SKM-1 treated with dmso at 0.1 percent for 144 hours (cell line): ENCODE results near the gene SPECC1L.
"Not testable (repeated sequence)": the region's sequence is repeated elsewhere in the genome, so short reads cannot be mapped to it uniquely, and the experiment has no call there.

Source experiments
- DNase-seq: peaks from one replicate; lab custom pipeline; 2025; ENCODE audit not compliant: unreplicated experiment; lab: John Stamatoyannopoulos, UW

The SPECC1L gene

DNA sequence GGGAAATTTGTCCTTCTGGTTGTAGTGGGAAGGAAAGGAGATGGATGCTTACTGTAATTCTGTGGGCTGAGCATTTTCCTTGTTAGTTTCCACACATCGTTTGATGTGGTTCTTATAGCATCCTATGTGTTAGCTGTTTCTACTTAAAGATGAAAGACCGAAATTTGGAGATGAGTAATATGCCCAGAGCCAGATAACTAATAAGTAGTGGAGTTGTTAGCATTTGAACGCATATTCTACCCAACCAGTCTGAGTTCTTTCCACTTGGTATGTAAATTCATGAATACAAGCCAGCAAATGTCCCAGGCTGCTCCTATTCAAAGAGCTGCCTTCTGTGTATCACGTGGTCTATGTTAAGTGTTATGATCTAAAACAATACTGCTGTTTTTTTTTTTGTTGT is 14.6 kb downstream of the SPECC1L start:
- DNase-seq, result no peak

DNA sequence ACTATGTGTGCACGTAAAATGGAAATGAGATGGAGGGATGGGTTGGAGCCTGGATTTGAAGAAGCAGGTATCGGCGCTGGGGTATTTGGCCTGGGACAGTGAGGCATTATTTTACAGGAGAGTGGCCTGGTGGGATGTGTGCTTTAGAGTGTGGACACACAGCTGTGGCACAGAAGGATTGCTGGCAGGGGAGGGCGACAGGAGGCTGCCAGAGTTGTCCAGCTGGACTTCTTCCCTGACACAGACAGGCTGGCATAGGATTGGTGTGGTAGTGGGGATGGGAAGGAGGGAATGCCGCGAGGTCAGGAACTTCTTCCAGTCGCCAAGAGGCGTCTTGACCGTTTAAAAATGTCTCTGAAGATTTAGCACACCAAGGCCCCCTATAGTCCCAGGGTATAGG is 16.6 kb downstream of the SPECC1L start:
- DNase-seq, result not testable (repeated sequence)

- not testable (repeated sequence) for DNase-seq
Observed at GRCh38 chr22:24287801-24288200, 17.2 kb downstream of the SPECC1L start.

- no peak for DNase-seq
Observed at GRCh38 chr22:24289114-24289513, 18.5 kb downstream of the SPECC1L start.

DNA sequence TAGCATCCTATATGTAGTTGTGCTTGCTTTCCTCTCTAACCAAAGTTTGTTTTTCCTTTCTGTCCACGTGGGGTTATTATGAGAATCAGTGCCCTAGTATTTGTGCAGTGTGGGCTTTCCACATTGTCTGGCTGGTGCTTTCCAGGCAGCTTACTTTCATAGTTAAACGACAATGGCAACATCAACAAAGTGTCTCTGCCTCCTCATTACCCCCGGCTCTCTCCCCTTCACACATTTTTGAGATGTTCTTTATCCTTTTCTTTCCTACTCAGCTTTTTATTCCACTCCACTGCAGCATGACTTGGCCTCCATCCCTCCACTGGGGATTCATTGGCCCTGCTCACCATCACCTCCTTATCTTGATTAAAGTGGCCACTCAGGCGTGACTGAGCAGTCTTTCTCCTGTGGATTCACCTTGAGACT is 19.1 kb downstream of the SPECC1L start:
- DNase-seq, result no peak

DNA sequence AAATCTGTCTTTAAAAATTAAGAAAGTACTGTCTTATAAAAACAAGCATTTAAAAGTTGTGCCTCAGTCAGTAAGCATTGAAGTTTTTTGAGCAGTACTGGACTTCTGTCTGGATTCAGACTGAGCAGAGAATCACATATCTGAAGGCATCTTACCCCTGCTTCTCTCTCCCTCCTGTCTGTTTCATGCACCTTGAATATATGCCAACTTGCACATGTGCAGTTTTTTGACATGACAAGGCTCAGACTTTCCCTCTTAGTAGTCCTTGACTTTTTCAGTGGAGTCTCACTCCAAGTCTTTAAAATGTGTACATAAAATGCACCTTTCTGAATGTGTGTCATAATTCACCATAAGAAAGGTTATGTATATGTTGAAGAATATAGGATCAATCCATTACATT is 19.8 kb downstream of the SPECC1L start:
- no peak for DNase-seq

- DNase-seq, result no peak
Observed at GRCh38 chr22:24291515-24292201, 21.0 kb downstream of the SPECC1L start.

GRCh38 chr22:24292202-24292830 is 21.7 kb downstream of the SPECC1L start:
- not testable (repeated sequence) for DNase-seq

GRCh38 chr22:24294913-24295312 is 24.3 kb downstream of the SPECC1L start:
- not testable (repeated sequence) for DNase-seq

DNA sequence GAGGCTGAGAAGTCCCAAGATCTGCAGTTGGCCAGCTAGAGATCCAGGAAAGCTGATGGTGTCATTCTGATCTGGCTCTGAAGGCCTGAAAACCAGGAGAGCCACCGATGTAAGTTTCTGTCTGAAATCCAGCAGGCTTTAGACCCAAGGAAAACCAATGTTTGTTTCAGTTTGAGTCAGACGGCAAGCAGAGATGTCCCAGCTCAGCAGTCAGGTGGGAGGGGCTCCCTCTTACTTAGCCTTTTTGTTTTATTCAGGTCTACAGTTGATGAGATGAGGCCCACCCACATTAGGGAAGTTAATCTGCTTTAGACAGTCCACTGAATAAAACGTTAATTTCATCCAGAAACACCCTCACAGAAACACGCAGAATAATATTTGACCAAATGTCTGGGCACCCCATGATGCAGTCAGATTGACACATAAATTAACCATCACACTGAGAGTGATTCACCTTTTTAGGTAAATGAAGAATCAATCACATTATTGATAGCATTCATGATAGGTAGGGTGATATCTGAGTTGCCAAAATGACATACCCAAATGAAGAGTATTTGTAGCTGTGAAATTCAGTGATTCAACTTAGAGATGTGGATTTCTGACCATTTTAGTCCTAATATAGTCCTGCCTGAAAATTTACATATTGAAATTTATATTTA is 28.0 kb downstream of the SPECC1L start:
- not testable (repeated sequence) for DNase-seq

DNA sequence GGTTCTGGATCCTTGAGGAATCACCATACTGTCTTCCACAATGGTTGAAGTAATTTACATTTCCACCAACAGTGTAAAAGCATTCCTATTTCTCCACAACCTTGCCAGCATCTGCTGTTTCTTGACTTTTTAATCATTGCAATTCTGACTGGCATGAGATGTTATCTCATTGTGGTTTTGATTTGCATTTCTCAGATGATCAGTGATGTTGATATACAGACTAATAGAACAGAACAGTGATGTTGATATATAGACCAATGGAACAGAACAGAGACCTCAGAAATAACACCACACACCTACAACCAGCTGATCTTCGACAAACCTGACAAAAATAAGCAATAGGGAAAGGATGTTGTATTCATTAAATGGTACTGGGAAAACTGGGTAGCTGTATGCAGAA is 29.9 kb downstream of the SPECC1L start:
- DNase-seq, result not testable (repeated sequence)

DNA sequence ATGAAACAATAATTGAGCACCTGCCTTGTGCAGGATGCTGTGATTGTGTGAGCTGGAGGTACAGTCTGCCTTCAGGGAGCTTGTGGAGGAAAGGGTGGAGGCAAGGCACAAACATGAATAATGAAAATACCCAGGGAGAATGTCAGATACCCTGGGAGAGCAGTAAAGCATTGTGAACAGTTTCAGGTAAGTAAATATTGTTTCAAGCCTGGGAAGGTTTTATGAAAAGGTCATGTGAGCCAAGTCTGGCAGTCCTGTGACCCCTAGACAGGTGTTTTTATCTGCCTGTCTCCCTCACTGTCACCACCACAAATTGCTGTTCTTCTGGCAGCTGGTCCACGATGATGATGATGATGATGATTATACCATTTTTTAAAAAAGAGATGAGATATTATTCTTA is 32.0 kb downstream of the SPECC1L start:
- DNase-seq, result no peak

- DNase-seq, result peak; percentile 9
Observed at GRCh38 chr22:24303007-24303406, 32.4 kb downstream of the SPECC1L start.

DNA sequence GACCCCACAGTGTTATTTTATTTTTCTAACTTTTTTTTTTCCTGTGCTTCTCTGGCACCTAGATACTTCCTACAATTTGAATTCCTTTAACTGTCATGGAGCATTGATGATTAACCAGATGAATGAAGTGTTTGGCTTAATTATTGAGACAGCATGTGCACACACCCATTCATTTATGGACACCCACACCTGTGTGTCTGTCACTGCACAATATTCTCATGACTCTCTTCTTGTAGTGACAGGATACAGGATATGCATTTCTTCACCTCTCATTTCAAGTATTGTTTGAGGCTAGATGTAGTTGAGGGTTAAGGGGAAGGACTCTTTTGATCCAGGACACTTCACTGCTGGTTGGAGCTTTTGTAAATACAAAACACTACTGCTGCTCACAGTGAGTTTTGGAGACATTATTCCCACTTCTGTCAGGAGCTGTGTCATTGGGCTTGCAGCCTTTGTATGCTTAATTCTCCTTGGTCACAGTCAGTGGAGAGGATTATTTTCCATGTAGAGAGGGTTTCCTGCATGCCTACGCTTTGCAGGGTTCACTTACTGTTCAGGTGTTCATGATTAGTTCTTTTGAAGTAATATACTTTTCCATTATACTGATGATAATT is 33.5 kb downstream of the SPECC1L start:
- no peak for DNase-seq

DNA sequence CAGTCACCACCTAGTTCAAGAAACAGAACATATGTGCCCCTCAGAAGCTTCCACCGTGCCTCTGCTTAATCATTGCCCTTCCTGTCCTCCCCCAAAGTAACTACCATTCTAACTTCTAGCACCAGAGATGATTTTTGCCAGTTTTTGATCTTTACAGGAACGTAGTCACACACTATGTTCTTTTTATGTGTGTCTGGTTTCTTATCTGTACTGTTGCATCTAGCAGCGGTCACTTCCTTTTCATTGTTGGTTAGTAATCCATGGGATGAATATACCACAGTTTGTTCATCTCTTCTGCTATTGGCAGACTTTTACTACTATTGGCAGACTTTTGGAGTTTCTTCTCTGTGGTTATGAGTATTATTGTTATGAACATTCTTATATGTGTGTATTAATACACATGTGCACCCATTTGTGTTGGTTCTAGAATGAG is 34.6 kb downstream of the SPECC1L start:
- DNase-seq, result no peak

GRCh38 chr22:24310969-24311368 is 40.3 kb downstream of the SPECC1L start:
- DNase-seq, result no peak

DNA sequence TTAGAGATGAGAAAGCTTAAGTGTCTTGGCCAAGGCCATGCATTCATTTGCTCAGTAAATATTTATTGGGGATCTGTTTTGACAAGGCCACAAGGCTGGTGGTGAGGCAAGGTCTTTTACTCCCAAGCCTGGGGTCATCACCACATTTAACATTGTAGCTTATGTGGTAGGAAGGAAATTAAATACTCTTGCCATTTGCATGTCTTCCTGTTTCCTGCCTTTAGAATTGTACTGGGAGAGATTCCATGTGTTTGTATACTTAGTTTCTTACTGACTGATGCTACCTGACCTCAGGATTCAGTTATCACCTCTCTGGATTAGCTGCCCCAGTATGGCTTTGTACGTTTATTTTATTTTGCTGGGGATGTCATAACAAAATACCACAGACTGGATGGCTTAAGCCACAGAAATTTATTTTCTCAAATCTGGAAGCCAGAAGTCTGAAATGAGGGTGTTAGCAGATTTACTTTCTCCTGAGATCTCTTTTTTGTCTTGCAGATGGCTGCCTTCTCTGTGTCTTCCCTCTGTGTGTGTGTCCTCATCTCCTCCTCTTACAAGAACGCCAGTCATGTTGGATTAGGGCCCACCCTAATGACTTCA is 44.8 kb downstream of the SPECC1L start:
- no peak for DNase-seq

DNA sequence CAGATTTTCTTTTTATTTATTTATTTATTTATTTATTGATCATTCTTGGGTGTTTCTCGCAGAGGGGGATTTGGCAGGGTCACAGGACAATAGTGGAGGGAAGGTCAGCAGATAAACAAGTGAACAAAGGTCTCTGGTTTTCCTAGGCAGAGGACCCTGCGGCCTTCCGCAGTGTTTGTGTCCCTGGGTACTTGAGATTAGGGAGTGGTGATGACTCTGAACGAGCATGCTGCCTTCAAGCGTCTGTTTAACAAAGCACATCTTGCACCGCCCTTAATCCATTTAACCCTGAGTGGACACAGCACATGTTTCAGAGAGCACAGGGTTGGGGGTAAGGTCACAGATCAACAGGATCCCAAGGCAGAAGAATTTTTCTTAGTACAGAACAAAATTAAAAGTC is 45.6 kb downstream of the SPECC1L start:
- not testable (repeated sequence) for DNase-seq

DNA sequence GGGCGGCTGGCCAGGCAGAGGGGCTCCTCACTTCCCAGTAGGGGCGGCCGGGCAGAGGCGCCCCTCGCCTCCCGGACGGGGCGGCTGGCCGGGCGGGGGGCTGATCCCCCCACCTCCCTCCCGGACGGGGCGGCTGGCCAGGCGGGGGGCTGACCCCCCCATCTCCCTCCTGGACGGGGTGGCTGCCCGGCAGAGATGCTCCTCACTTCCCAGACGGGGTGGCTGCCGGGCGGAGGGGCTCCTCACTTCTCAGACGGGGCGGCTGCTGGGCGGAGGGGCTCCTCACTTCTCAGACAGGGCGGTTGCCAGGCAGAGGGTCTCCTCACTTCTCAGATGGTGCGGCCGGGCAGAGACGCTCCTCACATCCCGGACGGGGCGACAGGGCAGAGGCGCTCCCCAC is 46.9 kb downstream of the SPECC1L start:
- DNase-seq, result not testable (repeated sequence)

GRCh38 chr22:24319451-24319850 is 48.8 kb downstream of the SPECC1L start:
- DNase-seq, result no peak

DNA sequence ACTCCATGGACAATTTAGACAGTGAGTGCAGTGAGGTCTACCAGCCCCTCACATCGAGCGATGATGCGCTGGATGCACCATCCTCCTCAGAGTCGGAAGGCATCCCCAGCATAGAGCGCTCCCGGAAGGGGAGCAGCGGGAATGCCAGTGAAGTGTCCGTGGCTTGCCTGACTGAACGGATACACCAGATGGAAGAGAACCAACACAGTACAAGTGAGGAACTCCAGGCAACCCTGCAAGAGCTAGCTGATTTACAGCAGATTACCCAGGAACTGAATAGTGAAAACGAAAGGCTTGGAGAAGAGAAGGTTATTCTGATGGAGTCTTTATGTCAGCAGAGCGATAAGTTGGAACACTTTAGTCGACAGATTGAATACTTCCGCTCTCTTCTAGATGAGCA is 51.4 kb downstream of the SPECC1L start:
- no peak for DNase-seq
